Neuronal stem cell (in vitro differentiated cells): Measurements from ENCODE around the gene NGDN. TPM values are rescaled to one million over a fixed set of nuclear protein-coding genes. Genes with fewer than 3 reads are reported as not detected.

Experiments used
- DNase-seq: peaks from one replicate; pipeline ENCODE4 v3.0.0-alpha.2; 2013; ENCODE audit warnings: low spot score
- H2AFZ ChIP-seq: one replicate; pipeline ENCODE4 v1.6.1; 2013; ENCODE audit warnings: mild to moderate bottlenecking, low read length, inconsistent platforms
- H2AK5ac ChIP-seq: 2 replicates; pipeline ENCODE4 v1.6.1; 2013; ENCODE audit warnings: low read depth, mild to moderate bottlenecking, inconsistent platforms, low read length, moderate library complexity, mixed read lengths
- H2BK120ac ChIP-seq: 2 replicates; pipeline ENCODE4 v1.6.1; 2013; ENCODE audit warnings: low read depth, mild to moderate bottlenecking, inconsistent platforms, low read length, moderate library complexity, mixed read lengths
- H2BK12ac ChIP-seq: one replicate; pipeline ENCODE4 v1.6.1; 2013; ENCODE audit warnings: low read length, inconsistent platforms
- H2BK15ac ChIP-seq: 2 replicates; pipeline ENCODE4 v1.6.1; 2013; ENCODE audit warnings: mild to moderate bottlenecking, low read length, inconsistent platforms, mixed read lengths
- H2BK5ac ChIP-seq: one replicate; pipeline ENCODE4 v1.6.1; 2013; ENCODE audit warnings: inconsistent platforms, mild to moderate bottlenecking, low read length, moderate library complexity
- H3K14ac ChIP-seq: one replicate; pipeline ENCODE4 v1.6.1; 2013; ENCODE audit warnings: low read length, inconsistent platforms
- H3K18ac ChIP-seq: 2 replicates; pipeline ENCODE4 v1.6.1; 2013; ENCODE audit warnings: low read length, inconsistent platforms
- H3K23ac ChIP-seq: 2 replicates; pipeline ENCODE4 v1.6.1; 2013; ENCODE audit warnings: low read depth, mild to moderate bottlenecking, mixed read lengths, low read length, inconsistent platforms; ENCODE audit not compliant: poor library complexity
- H3K27ac ChIP-seq: replicated peaks from 3 replicates; pipeline ENCODE4 v1.5.1; 2013; ENCODE audit warnings: low read length, inconsistent platforms
- H3K27me3 ChIP-seq, 3 experiments: 2 replicates each; pipeline ENCODE4 v1.6.1; 2013; ENCODE audit warnings: low read length in 3 of 3, mild to moderate bottlenecking in 2 of 3, inconsistent platforms in 1 of 3, low read depth in 1 of 3, mixed read lengths in 1 of 3, moderate library complexity in 1 of 3; ENCODE audit not compliant: control insufficient read depth in 3 of 3, insufficient read depth in 3 of 3
- H3K36me3 ChIP-seq, 2 donors: replicated peaks in 1 of 2; 2 replicates each; pipeline ENCODE4 v1.6.1; 2013; ENCODE audit warnings: low read length in 2 of 2; ENCODE audit not compliant: control insufficient read depth in 2 of 2, insufficient read depth in 2 of 2
- H3K4ac ChIP-seq: 2 replicates; pipeline ENCODE4 v1.6.1; 2013; ENCODE audit warnings: inconsistent platforms, mild to moderate bottlenecking, low read length, moderate library complexity
- H3K4me1 ChIP-seq, 2 donors: 1 replicate in 1 of 2; 2 replicates in 1 of 2; pipeline ENCODE4 v1.6.1; 2013; ENCODE audit warnings: low read length in 2 of 2, low read depth in 1 of 2; ENCODE audit not compliant: control insufficient read depth in 2 of 2, insufficient read depth in 1 of 2
- H3K4me2 ChIP-seq: one replicate; pipeline ENCODE4 v1.6.1; 2013; ENCODE audit warnings: mild to moderate bottlenecking, low read length, inconsistent platforms; ENCODE audit not compliant: insufficient read depth, poor library complexity, severe bottlenecking
- H3K4me3 ChIP-seq, 2 donors: 2 replicates each; pipeline ENCODE4 v1.5.1; 2013; ENCODE audit warnings: low read length in 2 of 2, mild to moderate bottlenecking in 2 of 2, inconsistent platforms in 1 of 2, moderate library complexity in 1 of 2
- H3K79me1 ChIP-seq: one replicate; pipeline ENCODE4 v1.6.1; 2013; ENCODE audit warnings: low read depth, mild to moderate bottlenecking, inconsistent platforms, low read length, moderate library complexity
- H3K9ac ChIP-seq: one replicate; pipeline ENCODE4 v1.6.1; 2013; ENCODE audit warnings: mild to moderate bottlenecking, low read depth, low read length, inconsistent platforms; ENCODE audit not compliant: poor library complexity
- H3K9me3 ChIP-seq, 2 donors: replicated peaks in 1 of 2; 2 replicates each; pipeline versions ENCODE3 to v1.6.1; 2013; ENCODE audit warnings: low read length in 2 of 2, mild to moderate bottlenecking in 2 of 2, inconsistent platforms in 1 of 2, low read depth in 1 of 2, mixed read lengths in 1 of 2, moderate library complexity in 1 of 2; ENCODE audit not compliant: control insufficient read depth in 2 of 2, insufficient read depth in 1 of 2
- H4K8ac ChIP-seq: one replicate; pipeline ENCODE4 v1.6.1; 2013; ENCODE audit warnings: low read depth, mild to moderate bottlenecking, inconsistent platforms, low read length, moderate library complexity
- H4K91ac ChIP-seq: one replicate; pipeline ENCODE4 v1.6.1; 2013; ENCODE audit warnings: low read length, low read depth, mild to moderate bottlenecking, inconsistent platforms; ENCODE audit not compliant: poor library complexity
- WGBS, 2 donors: extraction: QIAGEN DNeasy Blood & Tissue Kit; methylation state at CpG; one replicate each; pipeline ENCODE4 v1.1.7; 2013; ENCODE audit warnings: missing lambda C conversion rate in 2 of 2, mixed read lengths in 1 of 2; ENCODE audit not compliant: insufficient read length in 2 of 2, insufficient replicate concordance in 1 of 2; ENCODE audit errors: extremely low coverage in 2 of 2; 5-methylcytosine and 5-hydroxymethylcytosine counted together
- polyA plus RNA-seq, 2 experiments: library from polyadenylated mRNA; stranded (reverse); fragments of 200-250 nt; gene quantifications; one replicate each; pipeline ENCODE4 v1.2.3, GENCODE V29; 2013

Gene NGDN
- polyA plus RNA-seq (2013, experiment 1 of 2), result 75.8 TPM
- 73.0 TPM for polyA plus RNA-seq (2013, experiment 2 of 2)

- H3K79me1 ChIP-seq, result no peaks in the 10 kb centered on the region
- H2BK120ac ChIP-seq, result no peak within 1 kb of the TSS
- H4K91ac ChIP-seq, result no peak within 1 kb of the TSS
- H3K27ac ChIP-seq, result peak within 1 kb of the TSS; percentile 71
- no peaks in the 10 kb centered on the region for H3K27me3 ChIP-seq
- peak within 1 kb of the TSS; percentile 87 for H2AFZ ChIP-seq
- H2BK5ac ChIP-seq, result no peak within 1 kb of the TSS
- H3K23ac ChIP-seq, result no peak within 1 kb of the TSS
- H2AK5ac ChIP-seq, result no peak within 1 kb of the TSS
- peak within 1 kb of the TSS; percentile 12 for H3K18ac ChIP-seq
- peak; percentile 100 for DNase-seq
- H3K9ac ChIP-seq, result peak within 1 kb of the TSS; percentile 61
- no peaks in the 10 kb centered on the region for H3K9me3 ChIP-seq
- H2BK15ac ChIP-seq, result no peak within 1 kb of the TSS
- H3K36me3 ChIP-seq, result peaks cover 5 to 37% of the 10 kb centered on the region in 2 donors
- no CpG with 5 or more reads among the region's 41 CpGs for WGBS, 2 donors
- H3K14ac ChIP-seq, result no peak within 1 kb of the TSS
- peaks cover 4 to 9% of the 10 kb centered on the region in 2 donors for H3K4me1 ChIP-seq
- H4K8ac ChIP-seq, result no peak within 1 kb of the TSS
- peak within 1 kb of the TSS; percentile 80 to 94 for H3K4me3 ChIP-seq
- H3K4me2 ChIP-seq, result peak within 1 kb of the TSS; percentile 58
- H3K4ac ChIP-seq, result no peak within 1 kb of the TSS
- no peak within 1 kb of the TSS for H2BK12ac ChIP-seq
Measured at GRCh38 chr14:23469127-23469905, at the start of gene NGDN. Gene NGDN, plus strand, starts transcription at chr14:23469703. Its CDS starts 13 bp downstream, at chr14:23469716.

GRCh38 chr14:23421594-23421993, 47.9 kb upstream of the NGDN start:
- Histone ChIP-seq H3K18ac (peak overlapping the region; percentile 3), H3K27ac (no peak overlapping the region), H3K4me1 (peaks cover 0 to 2% of the 10 kb centered on the region in 2 donors), H3K14ac (no peak overlapping the region), H3K4me3 (no peak overlapping the region), H4K91ac (no peak overlapping the region), H2BK120ac (no peak overlapping the region), H2AK5ac (peak overlapping the region; percentile 85), H3K9ac (no peak overlapping the region), H4K8ac (no peak overlapping the region), H3K27me3 (peaks cover 0 to 21% (median 0%) of the 10 kb centered on the region in 3 experiments), H2BK5ac (peak overlapping the region; percentile 78), H3K4ac (no peak overlapping the region), H3K23ac (no peak overlapping the region), H3K36me3 (no peaks in the 10 kb centered on the region), H3K79me1 (no peaks in the 10 kb centered on the region), H2AFZ (no peak overlapping the region), H3K9me3 (peaks cover 0 to 4% of the 10 kb centered on the region in 2 donors), H2BK15ac (no peak overlapping the region), H2BK12ac (no peak overlapping the region), H3K4me2 (no peak overlapping the region)
- DNase-seq, result no peak

DNA sequence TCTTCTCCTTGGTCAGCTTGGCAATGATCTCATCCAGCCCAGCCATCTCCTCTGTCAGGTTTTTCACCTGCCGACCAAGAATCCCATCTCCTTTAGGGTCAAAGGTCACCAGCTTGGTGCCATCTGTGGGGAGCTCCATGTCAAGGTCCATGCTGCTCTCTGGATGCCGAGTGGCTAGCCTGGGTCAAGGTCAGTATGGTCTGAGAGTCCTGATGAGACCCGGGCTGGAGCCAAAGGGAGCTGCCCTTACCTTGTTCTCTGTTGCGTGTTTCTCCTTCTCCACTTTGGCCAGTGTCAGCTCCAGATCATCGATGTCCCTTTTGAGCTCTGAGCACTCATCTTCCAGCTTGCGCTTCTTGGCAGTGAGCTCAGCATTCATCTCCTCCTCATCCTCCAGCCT, 45.8 kb upstream of the NGDN start:
- H4K91ac ChIP-seq, result no peak overlapping the region
- no CpG with 5 or more reads among the region's 6 CpGs for WGBS, 2 donors
- peaks cover 0 to 21% (median 0%) of the 10 kb centered on the region in 3 experiments for H3K27me3 ChIP-seq
- H2BK120ac ChIP-seq, result no peak overlapping the region
- H3K9ac ChIP-seq, result no peak overlapping the region
- no peak overlapping the region for H4K8ac ChIP-seq
- H2AK5ac ChIP-seq, result no peak overlapping the region
- H2BK15ac ChIP-seq, result no peak overlapping the region
- H3K4me1 ChIP-seq, result peaks cover 0 to 2% of the 10 kb centered on the region in 2 donors
- no peak overlapping the region for H3K18ac ChIP-seq
- H3K9me3 ChIP-seq, result peaks cover 0 to 4% of the 10 kb centered on the region in 2 donors
- no peak overlapping the region for H3K23ac ChIP-seq
- H2BK5ac ChIP-seq, result no peak overlapping the region
- H3K14ac ChIP-seq, result no peak overlapping the region
- H3K27ac ChIP-seq, result no peak overlapping the region
- H3K4me3 ChIP-seq, result no peak overlapping the region
- H2AFZ ChIP-seq, result no peak overlapping the region
- no peaks in the 10 kb centered on the region for H3K79me1 ChIP-seq
- H3K4ac ChIP-seq, result no peak overlapping the region
- H3K36me3 ChIP-seq, result no peaks in the 10 kb centered on the region
- no peak overlapping the region for H3K4me2 ChIP-seq
- H2BK12ac ChIP-seq, result no peak overlapping the region
- no peak for DNase-seq

DNA sequence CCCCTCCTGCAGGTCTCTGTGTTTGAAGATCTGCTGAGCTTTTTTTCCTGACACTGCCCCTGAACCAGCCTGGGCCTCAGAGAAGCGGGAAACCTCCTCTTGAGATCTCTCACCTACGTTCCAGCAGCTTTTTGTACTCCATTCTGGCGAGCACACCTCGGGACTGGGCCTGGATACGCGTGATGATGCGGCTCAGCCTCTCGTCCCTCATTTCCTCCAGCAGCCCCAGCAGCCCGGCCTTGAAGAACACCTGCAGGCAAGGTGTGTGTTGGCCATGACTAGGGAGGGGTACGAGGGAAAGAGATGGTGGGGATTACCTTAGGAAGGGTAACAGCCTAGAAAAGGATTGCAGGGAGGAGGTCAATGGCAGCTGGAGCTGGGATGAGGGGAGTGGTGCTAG, 44.3 kb upstream of the NGDN start:
- Histone ChIP-seq H2BK120ac (no peak overlapping the region), H3K9ac (no peak overlapping the region), H3K23ac (no peak overlapping the region), H3K27ac (no peak overlapping the region), H3K79me1 (peaks cover 2% of the 10 kb centered on the region), H4K8ac (no peak overlapping the region), H4K91ac (no peak overlapping the region), H3K4me3 (no peak overlapping the region), H2AFZ (no peak overlapping the region), H3K36me3 (no peaks in the 10 kb centered on the region), H3K14ac (no peak overlapping the region), H3K18ac (no peak overlapping the region), H3K4ac (no peak overlapping the region), H2BK15ac (no peak overlapping the region), H3K27me3 (peaks cover 0 to 15% (median 0%) of the 10 kb centered on the region in 3 experiments), H3K9me3 (peaks cover 0 to 2% of the 10 kb centered on the region in 2 donors), H2BK5ac (no peak overlapping the region), H3K4me2 (no peak overlapping the region), H2BK12ac (no peak overlapping the region), H2AK5ac (no peak overlapping the region), H3K4me1 (peaks cover 3 to 6% of the 10 kb centered on the region in 2 donors)
- WGBS, 2 donors, result no CpG with 5 or more reads among the region's 10 CpGs
- DNase-seq, result no peak
